Gastrocnemius medialis (tissue), 4 donors: ENCODE measurements around the gene EQTN.
"Not testable (repeated sequence)": the region's sequence is repeated elsewhere in the genome, so short reads cannot be mapped to it uniquely, and the experiment has no call there.

Experiments used
- POLR2A ChIP-seq, 2 donors: fragments of 450-650 bp; IDR thresholded peaks; one replicate each; pipeline ENCODE4 v1.6.1; 2017; ENCODE audit warnings: antibody characterized with exemption in 2 of 2, mild to moderate bottlenecking in 2 of 2, moderate library complexity in 2 of 2
- TF ChIP-seq, protein P1 (sequence below), 5 experiments: fragments of 450-650 bp in 3 of 5; fragments of 200-600 bp in 2 of 5; sonication (generic) in 2 of 5; IDR thresholded peaks in 4 of 5; conservative IDR thresholded peaks in 1 of 5; 1 replicate in 4 of 5; 2 replicates in 1 of 5; pipeline ENCODE4 v1.5.1; 2016 to 2019; ENCODE audit warnings: antibody characterized with exemption in 5 of 5, mild to moderate bottlenecking in 3 of 5, moderate library complexity in 3 of 5

DNA sequence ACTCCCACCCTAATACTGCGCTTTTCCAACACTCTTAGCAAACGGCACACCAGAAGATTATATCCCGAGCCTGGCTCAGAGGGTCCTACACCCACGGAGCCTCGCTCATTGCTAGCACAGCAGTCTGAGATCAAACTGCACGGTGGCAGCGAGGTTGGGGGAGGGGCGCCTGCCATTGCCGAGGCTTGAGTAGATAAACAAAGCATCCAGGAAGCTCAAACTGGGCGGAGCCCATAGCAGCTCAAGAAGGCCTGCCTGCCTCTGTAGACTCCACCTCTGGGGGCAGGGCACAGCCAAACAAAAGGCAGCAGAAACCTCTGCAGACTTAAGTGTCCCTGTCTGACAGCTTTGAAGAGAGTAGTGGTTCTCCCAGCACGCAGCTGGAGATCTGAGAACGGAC, 57.3 kb downstream of the EQTN start:
- TF ChIP-seq, protein P1, sequence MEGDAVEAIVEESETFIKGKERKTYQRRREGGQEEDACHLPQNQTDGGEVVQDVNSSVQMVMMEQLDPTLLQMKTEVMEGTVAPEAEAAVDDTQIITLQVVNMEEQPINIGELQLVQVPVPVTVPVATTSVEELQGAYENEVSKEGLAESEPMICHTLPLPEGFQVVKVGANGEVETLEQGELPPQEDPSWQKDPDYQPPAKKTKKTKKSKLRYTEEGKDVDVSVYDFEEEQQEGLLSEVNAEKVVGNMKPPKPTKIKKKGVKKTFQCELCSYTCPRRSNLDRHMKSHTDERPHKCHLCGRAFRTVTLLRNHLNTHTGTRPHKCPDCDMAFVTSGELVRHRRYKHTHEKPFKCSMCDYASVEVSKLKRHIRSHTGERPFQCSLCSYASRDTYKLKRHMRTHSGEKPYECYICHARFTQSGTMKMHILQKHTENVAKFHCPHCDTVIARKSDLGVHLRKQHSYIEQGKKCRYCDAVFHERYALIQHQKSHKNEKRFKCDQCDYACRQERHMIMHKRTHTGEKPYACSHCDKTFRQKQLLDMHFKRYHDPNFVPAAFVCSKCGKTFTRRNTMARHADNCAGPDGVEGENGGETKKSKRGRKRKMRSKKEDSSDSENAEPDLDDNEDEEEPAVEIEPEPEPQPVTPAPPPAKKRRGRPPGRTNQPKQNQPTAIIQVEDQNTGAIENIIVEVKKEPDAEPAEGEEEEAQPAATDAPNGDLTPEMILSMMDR (IDR thresholded peaks at IDR 0.05 in 4 of 5, conservative IDR thresholded peaks at IDR 0.05 in 1 of 5), result not testable (repeated sequence)
- TF ChIP-seq POLR2A (IDR thresholded peaks at IDR 0.05), result not testable (repeated sequence)
